ENCODE measurements around the gene PRKD3.

DNA sequence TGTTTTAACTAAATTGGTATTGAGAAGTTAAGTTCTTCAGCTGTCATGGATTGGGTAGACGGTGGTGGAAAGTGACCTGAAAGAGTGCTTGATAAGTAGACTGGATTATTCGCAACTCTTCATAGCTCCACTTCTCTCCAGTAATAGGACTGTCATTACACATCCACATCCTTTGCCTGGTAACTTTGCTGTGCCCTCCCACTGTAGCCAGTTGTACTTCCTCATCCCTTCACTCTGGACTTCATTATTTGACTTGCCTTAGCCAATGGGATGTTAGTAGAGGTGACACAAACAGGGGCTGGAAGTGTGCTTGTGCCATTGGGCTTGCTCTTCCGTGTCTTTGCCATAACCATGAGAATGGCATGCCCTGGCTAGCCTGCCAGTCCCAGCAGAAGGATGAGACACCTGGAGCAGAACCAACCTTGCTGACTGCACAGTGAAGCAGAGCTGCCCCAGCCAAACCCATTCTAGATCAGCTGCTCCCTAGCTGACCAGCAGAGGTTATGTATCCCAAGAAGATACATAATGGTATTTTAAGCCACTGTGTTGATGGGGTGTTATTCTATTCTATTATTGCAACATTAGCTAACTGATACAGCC is 36.7 kb upstream of the PRKD3 start:
- no peak for TF ChIP-seq CTCF (IDR thresholded peaks at IDR 0.05)
- no peak for TF ChIP-seq EZH2 (IDR thresholded peaks at IDR 0.05; ENCODE audit: borderline replicate concordance, insufficient read depth, low read depth, low read length, poor library complexity, severe bottlenecking)

All from B cell (primary cell).